GM21367 (cell line): ENCODE results near the gene PTPRM.
"Not testable (repeated sequence)": the region's sequence is repeated elsewhere in the genome, so short reads cannot be mapped to it uniquely, and the experiment has no call there.

Experiments used
- ATAC-seq: cut with Tn5 transposase; IDR thresholded peaks from one replicate; pipeline ENCODE4 v1.9.1; 2021; ENCODE audit not compliant: unreplicated experiment

PTPRM gene

GRCh38 chr18:8031496-8031895 lies 464.4 kb downstream of the PTPRM start:
- ATAC-seq: no peak

- ATAC-seq: no peak
These were observed 467.6 kb downstream of the PTPRM start for GRCh38 chr18:8034674-8035073.

GRCh38 chr18:8036551-8036950 lies 469.4 kb downstream of the PTPRM start:
- ATAC-seq: no peak

- no peak for ATAC-seq
These were observed 470.2 kb downstream of the PTPRM start for GRCh38 chr18:8037296-8037695.

- ATAC-seq: no peak
These were observed 472.9 kb downstream of the PTPRM start for GRCh38 chr18:8040021-8040420.

- no peak for ATAC-seq
These were observed 474.5 kb downstream of the PTPRM start for GRCh38 chr18:8041526-8042111.

GRCh38 chr18:8044004-8044403 lies 476.9 kb downstream of the PTPRM start:
- no peak for ATAC-seq

GRCh38 chr18:8045160-8045883 lies 478.2 kb downstream of the PTPRM start:
- ATAC-seq: no peak

- ATAC-seq: no peak
These were observed 478.8 kb downstream of the PTPRM start for GRCh38 chr18:8045884-8046281.

- ATAC-seq: no peak
These were observed 479.3 kb downstream of the PTPRM start for GRCh38 chr18:8046441-8046840.

GRCh38 chr18:8049147-8049546 lies 482.0 kb downstream of the PTPRM start:
- no peak for ATAC-seq

GRCh38 chr18:8050616-8051329 lies 483.7 kb downstream of the PTPRM start:
- ATAC-seq: no peak

- no peak for ATAC-seq
These were observed 484.3 kb downstream of the PTPRM start for GRCh38 chr18:8051453-8051852.

- no peak for ATAC-seq
These were observed 485.2 kb downstream of the PTPRM start for GRCh38 chr18:8052237-8052701.

GRCh38 chr18:8056723-8057122 lies 489.6 kb downstream of the PTPRM start:
- ATAC-seq: no peak

GRCh38 chr18:8063152-8063551 lies 496.0 kb downstream of the PTPRM start:
- not testable (repeated sequence) for ATAC-seq

GRCh38 chr18:8063733-8064132 lies 496.6 kb downstream of the PTPRM start:
- no peak for ATAC-seq

- no peak for ATAC-seq
These were observed 498.2 kb downstream of the PTPRM start for GRCh38 chr18:8065284-8065683.

- no peak for ATAC-seq
These were observed 498.7 kb downstream of the PTPRM start for GRCh38 chr18:8065773-8066172.

GRCh38 chr18:8069708-8070107 lies 502.6 kb downstream of the PTPRM start:
- ATAC-seq: no peak

GRCh38 chr18:8073167-8073566 lies 506.1 kb downstream of the PTPRM start:
- no peak for ATAC-seq

GRCh38 chr18:8080092-8080491 lies 513.0 kb downstream of the PTPRM start:
- no peak for ATAC-seq
